Measurements from ENCODE around the gene C11orf58. TPM values are rescaled to one million over a fixed set of nuclear protein-coding genes. Genes with fewer than 3 reads are reported as not detected.

Gene C11orf58
- polyA plus RNA-seq, 1 donor from 2014 or later = 226 TPM

DNA sequence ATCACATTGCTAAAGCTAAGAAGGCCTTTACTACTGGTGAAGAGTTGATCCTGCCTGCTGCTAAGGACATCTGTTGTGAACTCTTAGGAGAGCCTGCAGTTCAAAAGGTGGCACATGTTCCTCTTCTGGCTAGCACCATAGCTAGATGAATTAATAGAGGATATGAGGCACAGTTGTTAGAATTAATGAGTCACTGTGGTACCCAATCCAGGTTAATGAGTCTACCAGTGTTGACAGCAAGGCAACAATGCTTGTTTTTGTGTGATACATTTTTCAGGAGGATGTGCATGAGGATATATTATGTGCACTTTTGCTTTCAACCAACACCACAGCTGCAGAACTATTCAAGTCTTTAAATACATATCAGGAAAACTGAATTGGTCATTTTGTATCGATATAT lies 12.0 kb downstream of the C11orf58 start:
- no peaks in the 10 kb centered on the region for H4K20me1 ChIP-seq (ENCODE audit: insufficient read depth)
- TF ChIP-seq SMC3 (conservative IDR thresholded peaks at IDR 0.05; ENCODE audit: poor library complexity) (no peak), MXI1 (conservative IDR thresholded peaks at IDR 0.05; ENCODE audit: poor library complexity, severe bottlenecking) (no peak), POLR2AphosphoS5 (IDR thresholded peaks at IDR 0.05) (no peak), EP300 (conservative IDR thresholded peaks at IDR 0.05; ENCODE audit: poor library complexity, severe bottlenecking) (no peak), EZH2 (IDR thresholded peaks at IDR 0.05; ENCODE audit: borderline replicate concordance, insufficient read depth, low read length, poor library complexity, severe bottlenecking) (no peak), RAD21 (conservative IDR thresholded peaks at IDR 0.05) (no peak), TAF1 (IDR thresholded peaks at IDR 0.05; ENCODE audit: low read depth) (no peak)
- TF ChIP-seq, protein P1, sequence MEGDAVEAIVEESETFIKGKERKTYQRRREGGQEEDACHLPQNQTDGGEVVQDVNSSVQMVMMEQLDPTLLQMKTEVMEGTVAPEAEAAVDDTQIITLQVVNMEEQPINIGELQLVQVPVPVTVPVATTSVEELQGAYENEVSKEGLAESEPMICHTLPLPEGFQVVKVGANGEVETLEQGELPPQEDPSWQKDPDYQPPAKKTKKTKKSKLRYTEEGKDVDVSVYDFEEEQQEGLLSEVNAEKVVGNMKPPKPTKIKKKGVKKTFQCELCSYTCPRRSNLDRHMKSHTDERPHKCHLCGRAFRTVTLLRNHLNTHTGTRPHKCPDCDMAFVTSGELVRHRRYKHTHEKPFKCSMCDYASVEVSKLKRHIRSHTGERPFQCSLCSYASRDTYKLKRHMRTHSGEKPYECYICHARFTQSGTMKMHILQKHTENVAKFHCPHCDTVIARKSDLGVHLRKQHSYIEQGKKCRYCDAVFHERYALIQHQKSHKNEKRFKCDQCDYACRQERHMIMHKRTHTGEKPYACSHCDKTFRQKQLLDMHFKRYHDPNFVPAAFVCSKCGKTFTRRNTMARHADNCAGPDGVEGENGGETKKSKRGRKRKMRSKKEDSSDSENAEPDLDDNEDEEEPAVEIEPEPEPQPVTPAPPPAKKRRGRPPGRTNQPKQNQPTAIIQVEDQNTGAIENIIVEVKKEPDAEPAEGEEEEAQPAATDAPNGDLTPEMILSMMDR (IDR thresholded peaks at IDR 0.05; ENCODE audit: poor library complexity, severe bottlenecking) = no peak
- TF ChIP-seq, protein P2, sequence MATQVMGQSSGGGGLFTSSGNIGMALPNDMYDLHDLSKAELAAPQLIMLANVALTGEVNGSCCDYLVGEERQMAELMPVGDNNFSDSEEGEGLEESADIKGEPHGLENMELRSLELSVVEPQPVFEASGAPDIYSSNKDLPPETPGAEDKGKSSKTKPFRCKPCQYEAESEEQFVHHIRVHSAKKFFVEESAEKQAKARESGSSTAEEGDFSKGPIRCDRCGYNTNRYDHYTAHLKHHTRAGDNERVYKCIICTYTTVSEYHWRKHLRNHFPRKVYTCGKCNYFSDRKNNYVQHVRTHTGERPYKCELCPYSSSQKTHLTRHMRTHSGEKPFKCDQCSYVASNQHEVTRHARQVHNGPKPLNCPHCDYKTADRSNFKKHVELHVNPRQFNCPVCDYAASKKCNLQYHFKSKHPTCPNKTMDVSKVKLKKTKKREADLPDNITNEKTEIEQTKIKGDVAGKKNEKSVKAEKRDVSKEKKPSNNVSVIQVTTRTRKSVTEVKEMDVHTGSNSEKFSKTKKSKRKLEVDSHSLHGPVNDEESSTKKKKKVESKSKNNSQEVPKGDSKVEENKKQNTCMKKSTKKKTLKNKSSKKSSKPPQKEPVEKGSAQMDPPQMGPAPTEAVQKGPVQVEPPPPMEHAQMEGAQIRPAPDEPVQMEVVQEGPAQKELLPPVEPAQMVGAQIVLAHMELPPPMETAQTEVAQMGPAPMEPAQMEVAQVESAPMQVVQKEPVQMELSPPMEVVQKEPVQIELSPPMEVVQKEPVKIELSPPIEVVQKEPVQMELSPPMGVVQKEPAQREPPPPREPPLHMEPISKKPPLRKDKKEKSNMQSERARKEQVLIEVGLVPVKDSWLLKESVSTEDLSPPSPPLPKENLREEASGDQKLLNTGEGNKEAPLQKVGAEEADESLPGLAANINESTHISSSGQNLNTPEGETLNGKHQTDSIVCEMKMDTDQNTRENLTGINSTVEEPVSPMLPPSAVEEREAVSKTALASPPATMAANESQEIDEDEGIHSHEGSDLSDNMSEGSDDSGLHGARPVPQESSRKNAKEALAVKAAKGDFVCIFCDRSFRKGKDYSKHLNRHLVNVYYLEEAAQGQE (IDR thresholded peaks at IDR 0.05; ENCODE audit: borderline replicate concordance) = no peak
- H3K36me3 ChIP-seq (ENCODE audit: insufficient read depth, low read length) = peaks cover 26% of the 10 kb centered on the region
- H2AFZ ChIP-seq (ENCODE audit: low read depth, low read length) = no peak overlapping the region
- no peaks in the 10 kb centered on the region for H3K9me2 ChIP-seq (ENCODE audit: insufficient read depth, low read length)
- H3F3A ChIP-seq (ENCODE audit: insufficient read depth, low read length, poor library complexity, severe bottlenecking) = no peaks in the 10 kb centered on the region
- no peaks in the 10 kb centered on the region for H3K9me3 ChIP-seq (ENCODE audit: low read length)
- H3K27me3 ChIP-seq (ENCODE audit: insufficient read depth, low read depth, low read length) = no peaks in the 10 kb centered on the region
- peaks cover 29% of the 10 kb centered on the region for H3K79me2 ChIP-seq (replicated peaks; ENCODE audit: insufficient read depth, low read length)
- no peak overlapping the region for H3K4me3 ChIP-seq (ENCODE audit: low read length)
- H3K4me2 ChIP-seq (ENCODE audit: low read length) = no peak overlapping the region
- H3K9ac ChIP-seq (ENCODE audit: low read length) = no peak overlapping the region
- no peak overlapping the region for H3K27ac ChIP-seq (ENCODE audit: low read length)

DNA sequence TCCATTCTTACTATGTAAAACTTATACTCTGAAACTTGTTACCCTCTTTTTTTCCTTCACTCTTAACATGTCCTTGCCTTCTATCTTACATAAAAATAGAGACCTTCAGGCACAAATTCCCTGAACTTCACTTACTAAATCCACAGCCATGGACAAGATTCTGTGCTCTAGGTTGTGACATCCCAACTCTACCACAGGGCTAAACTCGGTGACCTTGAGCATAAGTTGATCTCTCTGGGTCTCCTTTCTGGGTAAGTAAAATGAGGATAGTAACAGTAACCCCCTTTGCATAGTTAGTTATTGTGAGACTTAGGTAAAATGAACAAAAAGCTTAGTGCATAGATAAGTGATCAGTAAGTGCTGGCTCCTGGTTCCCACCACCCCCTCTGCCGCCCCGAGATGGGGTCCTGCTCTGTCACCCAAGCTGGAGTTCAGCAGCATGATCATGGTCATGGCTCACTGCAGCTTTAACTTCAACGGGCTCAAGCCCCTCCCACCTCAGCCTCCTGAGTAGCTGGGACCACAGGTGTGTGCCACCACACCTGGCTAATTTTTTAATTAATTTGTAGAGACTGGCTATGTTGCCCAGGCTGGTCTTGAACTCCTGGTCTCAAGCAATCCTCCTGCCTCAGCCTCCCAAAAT lies 20.1 kb downstream of the C11orf58 start:
- no peaks in the 10 kb centered on the region for H3K9me2 ChIP-seq (ENCODE audit: insufficient read depth, low read length)
- no peak overlapping the region for H3K9ac ChIP-seq (ENCODE audit: low read length)
- no peaks in the 10 kb centered on the region for H3K9me3 ChIP-seq (ENCODE audit: low read length)
- H3K4me3 ChIP-seq (ENCODE audit: low read length) = no peak overlapping the region
- H3K79me2 ChIP-seq (replicated peaks; ENCODE audit: insufficient read depth, low read length) = no peaks in the 10 kb centered on the region
- no peaks in the 10 kb centered on the region for H3F3A ChIP-seq (ENCODE audit: insufficient read depth, low read length, poor library complexity, severe bottlenecking)
- no peak overlapping the region for H3K4me2 ChIP-seq (ENCODE audit: low read length)
- no peaks in the 10 kb centered on the region for H3K27me3 ChIP-seq (ENCODE audit: insufficient read depth, low read depth, low read length)
- TF ChIP-seq RAD21 (conservative IDR thresholded peaks at IDR 0.05) = no peak
- TF ChIP-seq, protein P2 (IDR thresholded peaks at IDR 0.05; ENCODE audit: borderline replicate concordance) = no peak
- TF ChIP-seq EZH2 (IDR thresholded peaks at IDR 0.05; ENCODE audit: borderline replicate concordance, insufficient read depth, low read length, poor library complexity, severe bottlenecking) = no peak
- TF ChIP-seq, protein P1 (IDR thresholded peaks at IDR 0.05; ENCODE audit: poor library complexity, severe bottlenecking) = no peak
- TF ChIP-seq SMC3 (conservative IDR thresholded peaks at IDR 0.05; ENCODE audit: poor library complexity) = no peak
- no peak for TF ChIP-seq MXI1 (conservative IDR thresholded peaks at IDR 0.05; ENCODE audit: poor library complexity, severe bottlenecking)
- TF ChIP-seq POLR2AphosphoS5 (IDR thresholded peaks at IDR 0.05) = no peak
- TF ChIP-seq EP300 (conservative IDR thresholded peaks at IDR 0.05; ENCODE audit: poor library complexity, severe bottlenecking) = no peak
- peaks cover 5% of the 10 kb centered on the region for H3K36me3 ChIP-seq (ENCODE audit: insufficient read depth, low read length)
- H3K27ac ChIP-seq (ENCODE audit: low read length) = no peak overlapping the region
- no peak overlapping the region for H2AFZ ChIP-seq (ENCODE audit: low read depth, low read length)
- H4K20me1 ChIP-seq (ENCODE audit: insufficient read depth) = no peaks in the 10 kb centered on the region
